GM21526 (cell line): Measurements from ENCODE around the gene ZNF469.

ENCODE experiments used
- ATAC-seq: cut with Tn5 transposase; IDR thresholded peaks from one replicate; pipeline ENCODE4 v1.9.1; 2021; ENCODE audit warnings: moderate library complexity; ENCODE audit not compliant: unreplicated experiment, low FRiP score

ZNF469 gene, protein sequence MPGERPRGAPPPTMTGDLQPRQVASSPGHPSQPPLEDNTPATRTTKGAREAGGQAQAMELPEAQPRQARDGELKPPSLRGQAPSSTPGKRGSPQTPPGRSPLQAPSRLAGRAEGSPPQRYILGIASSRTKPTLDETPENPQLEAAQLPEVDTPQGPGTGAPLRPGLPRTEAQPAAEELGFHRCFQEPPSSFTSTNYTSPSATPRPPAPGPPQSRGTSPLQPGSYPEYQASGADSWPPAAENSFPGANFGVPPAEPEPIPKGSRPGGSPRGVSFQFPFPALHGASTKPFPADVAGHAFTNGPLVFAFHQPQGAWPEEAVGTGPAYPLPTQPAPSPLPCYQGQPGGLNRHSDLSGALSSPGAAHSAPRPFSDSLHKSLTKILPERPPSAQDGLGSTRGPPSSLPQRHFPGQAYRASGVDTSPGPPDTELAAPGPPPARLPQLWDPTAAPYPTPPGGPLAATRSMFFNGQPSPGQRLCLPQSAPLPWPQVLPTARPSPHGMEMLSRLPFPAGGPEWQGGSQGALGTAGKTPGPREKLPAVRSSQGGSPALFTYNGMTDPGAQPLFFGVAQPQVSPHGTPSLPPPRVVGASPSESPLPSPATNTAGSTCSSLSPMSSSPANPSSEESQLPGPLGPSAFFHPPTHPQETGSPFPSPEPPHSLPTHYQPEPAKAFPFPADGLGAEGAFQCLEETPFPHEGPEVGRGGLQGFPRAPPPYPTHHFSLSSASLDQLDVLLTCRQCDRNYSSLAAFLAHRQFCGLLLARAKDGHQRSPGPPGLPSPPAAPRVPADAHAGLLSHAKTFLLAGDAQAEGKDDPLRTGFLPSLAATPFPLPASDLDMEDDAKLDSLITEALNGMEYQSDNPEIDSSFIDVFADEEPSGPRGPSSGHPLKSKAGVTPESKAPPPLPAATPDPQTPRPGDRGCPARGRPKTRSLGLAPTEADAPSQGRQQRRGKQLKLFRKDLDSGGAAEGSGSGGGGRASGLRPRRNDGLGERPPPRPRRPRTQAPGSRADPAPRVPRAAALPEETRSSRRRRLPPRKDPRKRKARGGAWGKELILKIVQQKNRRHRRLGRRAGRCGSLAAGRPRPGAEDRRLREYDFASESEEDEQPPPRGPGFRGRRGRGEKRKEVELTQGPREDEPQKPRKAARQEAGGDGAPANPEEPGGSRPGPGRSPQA (N-terminal part only)

GRCh38 chr16:88382491-88383400 lies at the start of gene ZNF469:
Gene ZNF469 (plus strand): TSS chr16:88382959. CDS start chr16:88427471, 44,512 bp downstream.
- no peak for ATAC-seq

DNA sequence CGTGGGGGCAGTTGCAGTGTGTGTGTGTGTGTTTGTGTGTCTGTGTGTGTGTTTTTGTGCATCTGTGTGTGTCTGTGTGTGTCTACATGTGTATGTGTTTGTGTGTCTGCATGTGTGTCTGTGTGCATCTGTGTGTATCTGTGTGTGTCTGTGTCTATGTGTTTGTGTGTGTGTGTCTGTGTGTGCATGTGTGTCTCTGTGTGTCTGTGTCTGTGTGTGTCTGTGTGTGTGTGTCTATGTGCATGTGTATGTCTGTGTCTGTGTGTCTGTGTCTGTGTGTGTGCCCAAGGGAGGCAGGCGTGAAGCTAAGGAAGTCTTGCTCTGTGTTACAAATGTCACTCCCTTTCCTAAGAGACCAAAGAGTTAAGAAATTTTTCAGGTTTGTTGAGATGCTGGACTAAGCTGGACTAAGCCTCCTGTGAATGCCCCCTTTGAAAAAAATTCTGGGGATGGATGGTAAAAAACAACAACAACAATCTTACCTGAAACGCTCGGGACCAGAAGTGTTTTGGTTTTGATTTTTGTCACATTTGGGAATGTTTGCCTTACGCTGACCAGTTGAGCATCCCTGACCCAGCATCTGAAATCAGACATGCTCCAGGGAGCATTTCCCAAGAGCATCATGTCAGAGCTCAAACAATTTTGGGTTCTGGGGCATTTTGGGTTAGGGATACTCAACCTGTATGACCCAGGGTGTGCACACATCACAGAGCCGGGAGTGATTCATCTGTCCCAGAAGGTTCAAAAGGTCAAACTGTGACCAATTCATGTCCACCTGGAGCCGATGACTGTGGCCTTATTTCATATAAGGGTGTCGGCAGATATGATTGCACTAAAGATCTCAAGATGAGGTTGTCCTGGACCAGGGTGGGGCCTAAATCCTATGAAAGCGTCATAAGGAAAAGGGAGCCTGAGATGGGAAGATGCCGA lies 48.6 kb upstream of the ZNF469 start:
- no peak for ATAC-seq

GRCh38 chr16:88334778-88335720 lies 47.7 kb upstream of the ZNF469 start:
- ATAC-seq: no peak

GRCh38 chr16:88337021-88337420 lies 45.7 kb upstream of the ZNF469 start:
- no peak for ATAC-seq

DNA sequence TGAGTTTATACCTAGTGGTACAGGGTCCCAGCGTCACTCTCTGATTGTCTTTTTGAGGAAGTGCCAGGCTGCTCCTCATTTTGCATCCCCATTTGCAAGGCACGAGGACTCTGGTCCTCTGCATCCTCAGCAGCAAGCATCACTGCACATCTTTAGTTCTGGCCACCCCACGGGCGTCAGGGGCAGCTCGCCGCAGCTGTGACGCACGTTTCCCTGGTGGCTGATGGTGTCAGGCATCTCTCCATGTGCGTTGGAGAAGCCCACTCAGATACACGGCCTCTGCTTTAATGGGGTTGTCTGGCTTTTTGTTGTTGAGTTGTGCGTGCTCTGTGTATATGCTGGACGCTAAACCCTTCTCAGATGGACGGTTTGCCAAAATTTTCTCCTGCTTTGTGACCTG lies 45.2 kb upstream of the ZNF469 start:
- no peak for ATAC-seq

GRCh38 chr16:88338111-88338510 lies 44.6 kb upstream of the ZNF469 start:
- ATAC-seq: no peak

DNA sequence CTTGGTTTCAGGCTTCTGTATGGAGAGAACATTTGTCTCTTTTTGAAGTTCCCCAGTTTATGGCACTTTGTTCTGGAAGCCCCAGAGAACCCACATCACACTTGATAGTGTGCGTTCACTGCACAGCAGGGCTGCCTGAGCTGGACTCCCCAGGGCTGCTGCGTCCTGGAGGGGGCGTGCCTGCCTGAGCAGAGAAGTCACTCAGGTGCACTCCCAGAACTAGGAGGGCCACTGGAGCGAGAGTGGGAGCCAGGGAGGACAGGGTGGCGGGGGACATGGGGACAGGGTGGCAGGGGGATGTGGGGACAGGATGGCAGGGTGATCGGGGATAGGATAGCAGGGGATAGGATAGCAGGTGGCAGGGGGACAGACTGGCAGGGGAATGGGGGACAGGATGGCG lies 43.9 kb upstream of the ZNF469 start:
- ATAC-seq: no peak

DNA sequence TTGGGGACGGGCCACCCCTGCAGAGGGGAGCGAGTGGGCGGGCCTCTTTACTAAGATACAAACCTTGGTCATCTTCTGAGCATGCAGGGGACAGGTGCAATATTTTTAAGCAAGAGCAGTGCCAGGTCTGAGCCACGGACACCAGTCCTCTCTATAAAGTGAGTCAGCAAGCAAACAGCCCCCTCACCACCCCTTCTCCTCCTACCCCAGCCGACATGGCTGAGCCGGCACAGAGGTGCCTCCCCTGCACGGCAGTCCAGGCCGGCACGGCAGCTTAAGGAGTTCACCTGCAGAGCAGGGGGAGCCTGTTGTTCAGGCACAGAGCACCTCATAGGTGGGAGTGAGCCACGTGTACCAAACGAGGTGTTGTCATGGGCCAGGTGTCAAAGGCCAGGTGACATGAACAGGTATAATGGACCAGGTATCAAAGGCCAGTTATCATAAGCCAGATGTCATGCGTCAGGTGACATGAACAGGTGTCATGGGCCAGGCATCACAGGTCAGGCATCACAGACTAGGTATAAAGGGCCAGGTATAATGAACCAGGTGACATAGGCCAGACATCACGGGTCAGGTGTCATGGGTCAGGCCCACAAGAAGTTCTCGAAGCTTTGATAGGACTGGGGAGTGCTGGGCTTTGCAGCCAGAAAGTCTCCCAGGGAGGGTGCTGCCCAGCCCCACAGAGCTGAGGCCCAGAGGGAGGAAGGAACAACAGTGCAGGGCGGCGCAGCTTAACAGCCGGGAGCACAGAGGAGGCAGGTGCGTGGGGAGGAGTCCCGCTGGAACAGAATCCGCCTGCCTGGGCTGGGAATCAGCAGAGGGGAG lies 42.6 kb upstream of the ZNF469 start:
- no peak for ATAC-seq

- ATAC-seq: no peak
Measured at GRCh38 chr16:88340755-88341150, 42.0 kb upstream of the ZNF469 start.

DNA sequence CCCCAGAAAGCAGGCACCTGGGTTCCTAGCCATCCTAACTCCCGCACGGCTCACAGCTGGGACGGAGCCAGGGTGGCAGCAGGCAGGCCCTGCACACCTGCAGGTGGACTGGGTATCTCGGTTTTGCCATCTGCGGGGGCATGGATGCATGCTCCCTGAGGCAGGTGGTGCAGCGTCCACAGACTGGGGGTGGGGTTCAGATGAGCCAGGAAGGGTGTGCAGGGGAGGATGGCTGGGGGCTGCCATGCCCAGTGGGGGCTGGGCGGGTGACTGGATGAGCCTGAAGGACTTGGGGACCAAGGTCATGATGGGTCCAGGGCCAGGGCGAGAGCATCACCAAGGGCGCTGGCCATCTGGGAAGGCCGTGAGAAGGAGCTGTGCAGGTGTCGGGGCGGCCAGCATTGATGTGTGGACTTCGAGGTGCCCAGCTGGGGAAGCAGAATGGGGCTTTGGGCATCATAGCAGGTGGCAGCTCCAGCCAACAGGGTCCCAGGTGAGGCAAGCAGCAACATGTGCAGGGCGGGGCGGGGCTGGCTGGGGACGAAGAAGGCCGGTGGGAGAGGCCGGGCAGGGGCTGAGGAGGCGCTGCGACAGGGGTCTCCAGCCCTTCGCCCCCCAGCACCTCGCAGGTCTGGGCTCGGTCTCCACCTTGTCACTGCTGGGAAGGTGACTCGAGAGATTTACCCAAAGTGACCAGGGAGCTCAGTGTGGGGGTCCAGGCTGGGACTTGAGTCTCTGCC lies 41.0 kb upstream of the ZNF469 start:
- no peak for ATAC-seq

GRCh38 chr16:88342491-88342890 lies 40.3 kb upstream of the ZNF469 start:
- ATAC-seq: no peak

GRCh38 chr16:88343271-88343791 lies 39.4 kb upstream of the ZNF469 start:
- no peak for ATAC-seq

- no peak for ATAC-seq
Measured at GRCh38 chr16:88344411-88345030, 38.2 kb upstream of the ZNF469 start.

- no peak for ATAC-seq
Measured at GRCh38 chr16:88345031-88345720, 37.6 kb upstream of the ZNF469 start.
